Measurements from ENCODE around the gene TK2.
"Not testable (repeated sequence)": the region's sequence is repeated elsewhere in the genome, so short reads cannot be mapped to it uniquely, and the experiment has no call there.

TK2 gene

GRCh38 chr16:66569827-66570405, 20.0 kb upstream of the TK2 start:
- DNase-seq = no peak

GRCh38 chr16:66569131-66569530, 19.2 kb upstream of the TK2 start:
- no peak for DNase-seq

GRCh38 chr16:66568355-66568754, 18.4 kb upstream of the TK2 start:
- no peak for DNase-seq

GRCh38 chr16:66567270-66567669, 17.3 kb upstream of the TK2 start:
- not testable (repeated sequence) for DNase-seq

- no peak for DNase-seq
Measured at GRCh38 chr16:66566051-66566901, 16.4 kb upstream of the TK2 start, which contains the start of gene CMTM1. CMTM1 (plus strand) TSS chr16:66566439; CDS start chr16:66566514, 75 bp downstream.

- no peak for DNase-seq
Measured at GRCh38 chr16:66563574-66564334, 13.8 kb upstream of the TK2 start.

GRCh38 chr16:66562986-66563385, 13.1 kb upstream of the TK2 start:
- no peak for DNase-seq

GRCh38 chr16:66562409-66562808, 12.5 kb upstream of the TK2 start:
- no peak for DNase-seq

GRCh38 chr16:66561381-66562080, 11.6 kb upstream of the TK2 start:
- DNase-seq = no peak

GRCh38 chr16:66560107-66560506, 10.2 kb upstream of the TK2 start:
- DNase-seq = no peak

- DNase-seq = no peak
Measured at GRCh38 chr16:66554495-66554894, 4.6 kb upstream of the TK2 start.

GRCh38 chr16:66554021-66554420, 4.1 kb upstream of the TK2 start:
- DNase-seq = no peak

GRCh38 chr16:66553223-66553622, 3.3 kb upstream of the TK2 start:
- peak; percentile 19 for DNase-seq

- DNase-seq = peak; percentile 91
Measured at GRCh38 chr16:66552286-66553177, 2.6 kb upstream of the TK2 start, which contains the start of gene CKLF. CKLF (plus strand) TSS chr16:66552576; CDS start chr16:66552716, 140 bp downstream.

- no peak for DNase-seq
Measured at GRCh38 chr16:66551788-66552285, 1.9 kb upstream of the TK2 start.

- DNase-seq = peak; percentile 75
Measured at GRCh38 chr16:66551348-66551759, 1.4 kb upstream of the TK2 start.

GRCh38 chr16:66548868-66549267, 1.1 kb downstream of the TK2 start:
- DNase-seq = no peak

- no peak for DNase-seq
Measured at GRCh38 chr16:66548068-66548467, 1.9 kb downstream of the TK2 start.

- no peak for DNase-seq
Measured at GRCh38 chr16:66547101-66547989, 2.6 kb downstream of the TK2 start.

- DNase-seq = no peak
Measured at GRCh38 chr16:66544016-66544757, 5.7 kb downstream of the TK2 start.

Measured in CD4-positive, alpha-beta T cell treated with Interleukin-17A for 4 hours (primary cell).